HL-60 (cell line): ENCODE data around the gene RAPGEF4.

Experiments
- TF ChIP-seq, protein P1 (sequence below): IDR thresholded peaks from one replicate; pipeline ENCODE4 v1.5.1; 2011; ENCODE audit warnings: low read length, control low read depth, inconsistent platforms; ENCODE audit not compliant: insufficient read depth
- TF ChIP-seq, protein P2 (sequence below): IDR thresholded peaks from 2 replicates; pipeline ENCODE4 v1.6.1; 2012; ENCODE audit warnings: low read depth; ENCODE audit not compliant: insufficient replicate concordance

DNA sequence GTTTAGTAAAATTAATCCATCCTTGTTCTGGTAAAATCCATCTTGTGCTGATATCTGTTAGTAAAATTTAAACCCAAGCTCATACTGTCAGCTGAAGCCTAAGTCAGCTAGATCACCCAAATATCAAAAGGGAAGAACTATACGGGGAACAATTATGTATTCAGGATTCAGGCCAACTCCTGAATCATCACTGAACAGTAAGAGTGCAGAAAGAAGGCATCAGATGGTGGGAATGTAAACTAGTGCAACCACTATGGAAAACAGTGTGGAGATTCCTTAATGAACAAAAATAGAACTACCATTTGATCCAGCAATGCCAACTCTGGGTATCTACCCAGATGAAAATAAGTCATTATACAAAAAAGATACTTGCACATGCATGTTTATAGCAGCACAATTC is 81.8 kb downstream of the RAPGEF4 start:
- TF ChIP-seq, protein P1, sequence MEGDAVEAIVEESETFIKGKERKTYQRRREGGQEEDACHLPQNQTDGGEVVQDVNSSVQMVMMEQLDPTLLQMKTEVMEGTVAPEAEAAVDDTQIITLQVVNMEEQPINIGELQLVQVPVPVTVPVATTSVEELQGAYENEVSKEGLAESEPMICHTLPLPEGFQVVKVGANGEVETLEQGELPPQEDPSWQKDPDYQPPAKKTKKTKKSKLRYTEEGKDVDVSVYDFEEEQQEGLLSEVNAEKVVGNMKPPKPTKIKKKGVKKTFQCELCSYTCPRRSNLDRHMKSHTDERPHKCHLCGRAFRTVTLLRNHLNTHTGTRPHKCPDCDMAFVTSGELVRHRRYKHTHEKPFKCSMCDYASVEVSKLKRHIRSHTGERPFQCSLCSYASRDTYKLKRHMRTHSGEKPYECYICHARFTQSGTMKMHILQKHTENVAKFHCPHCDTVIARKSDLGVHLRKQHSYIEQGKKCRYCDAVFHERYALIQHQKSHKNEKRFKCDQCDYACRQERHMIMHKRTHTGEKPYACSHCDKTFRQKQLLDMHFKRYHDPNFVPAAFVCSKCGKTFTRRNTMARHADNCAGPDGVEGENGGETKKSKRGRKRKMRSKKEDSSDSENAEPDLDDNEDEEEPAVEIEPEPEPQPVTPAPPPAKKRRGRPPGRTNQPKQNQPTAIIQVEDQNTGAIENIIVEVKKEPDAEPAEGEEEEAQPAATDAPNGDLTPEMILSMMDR = no peak
- TF ChIP-seq, protein P2, sequence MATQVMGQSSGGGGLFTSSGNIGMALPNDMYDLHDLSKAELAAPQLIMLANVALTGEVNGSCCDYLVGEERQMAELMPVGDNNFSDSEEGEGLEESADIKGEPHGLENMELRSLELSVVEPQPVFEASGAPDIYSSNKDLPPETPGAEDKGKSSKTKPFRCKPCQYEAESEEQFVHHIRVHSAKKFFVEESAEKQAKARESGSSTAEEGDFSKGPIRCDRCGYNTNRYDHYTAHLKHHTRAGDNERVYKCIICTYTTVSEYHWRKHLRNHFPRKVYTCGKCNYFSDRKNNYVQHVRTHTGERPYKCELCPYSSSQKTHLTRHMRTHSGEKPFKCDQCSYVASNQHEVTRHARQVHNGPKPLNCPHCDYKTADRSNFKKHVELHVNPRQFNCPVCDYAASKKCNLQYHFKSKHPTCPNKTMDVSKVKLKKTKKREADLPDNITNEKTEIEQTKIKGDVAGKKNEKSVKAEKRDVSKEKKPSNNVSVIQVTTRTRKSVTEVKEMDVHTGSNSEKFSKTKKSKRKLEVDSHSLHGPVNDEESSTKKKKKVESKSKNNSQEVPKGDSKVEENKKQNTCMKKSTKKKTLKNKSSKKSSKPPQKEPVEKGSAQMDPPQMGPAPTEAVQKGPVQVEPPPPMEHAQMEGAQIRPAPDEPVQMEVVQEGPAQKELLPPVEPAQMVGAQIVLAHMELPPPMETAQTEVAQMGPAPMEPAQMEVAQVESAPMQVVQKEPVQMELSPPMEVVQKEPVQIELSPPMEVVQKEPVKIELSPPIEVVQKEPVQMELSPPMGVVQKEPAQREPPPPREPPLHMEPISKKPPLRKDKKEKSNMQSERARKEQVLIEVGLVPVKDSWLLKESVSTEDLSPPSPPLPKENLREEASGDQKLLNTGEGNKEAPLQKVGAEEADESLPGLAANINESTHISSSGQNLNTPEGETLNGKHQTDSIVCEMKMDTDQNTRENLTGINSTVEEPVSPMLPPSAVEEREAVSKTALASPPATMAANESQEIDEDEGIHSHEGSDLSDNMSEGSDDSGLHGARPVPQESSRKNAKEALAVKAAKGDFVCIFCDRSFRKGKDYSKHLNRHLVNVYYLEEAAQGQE = no peak
